Suprapubic skin (tissue), 4 donors: ENCODE measurements around the gene SLC45A3. TPM values are rescaled to one million over a fixed set of nuclear protein-coding genes. Genes with fewer than 3 reads are reported as not detected.
A peak's percentile ranks its signal among the peaks of the same experiment; 100 is the strongest.
"Not testable (repeated sequence)": the region's sequence is repeated elsewhere in the genome, so short reads cannot be mapped to it uniquely, and the experiment has no call there.

ENCODE experiments used
- DNase-seq, 2 donors: peaks; one replicate each; pipeline ENCODE4 v3.0.0-alpha.2; 2019; ENCODE audit warnings: low spot score in 2 of 2
- H3K27ac ChIP-seq: fragments of 200-600 bp; sonication (generic); one replicate; pipeline ENCODE4 v1.5.1; 2019
- H3K27me3 ChIP-seq: fragments of 200-600 bp; sonication (generic); one replicate; pipeline ENCODE4 v1.5.1; 2019
- H3K36me3 ChIP-seq: fragments of 200-600 bp; sonication (generic); one replicate; pipeline ENCODE4 v1.5.1; 2019
- H3K4me1 ChIP-seq: fragments of 200-600 bp; sonication (generic); one replicate; pipeline ENCODE4 v1.5.1; 2019
- H3K4me3 ChIP-seq: fragments of 200-600 bp; sonication (generic); one replicate; pipeline ENCODE4 v1.5.1; 2019; ENCODE audit warnings: mild to moderate bottlenecking
- H3K9me3 ChIP-seq: fragments of 200-600 bp; sonication (generic); one replicate; pipeline ENCODE4 v1.5.1; 2019
- EP300 ChIP-seq: sonication (generic); formaldehyde crosslinking; IDR thresholded peaks from one replicate; pipeline ENCODE4 v1.6.1; 2017; ENCODE audit warnings: antibody characterized with exemption
- POLR2A ChIP-seq, 2 donors: fragments of 450-650 bp; IDR thresholded peaks; one replicate each; pipeline ENCODE4 v1.6.1; 2017; ENCODE audit warnings: antibody characterized with exemption in 2 of 2, mild to moderate bottlenecking in 2 of 2, moderate library complexity in 2 of 2
- POLR2AphosphoS5 ChIP-seq, 3 donors: sonication (generic); formaldehyde crosslinking; IDR thresholded peaks; one replicate each; pipeline ENCODE4 v1.6.1; 2017; ENCODE audit warnings: antibody characterized with exemption in 3 of 3
- WGBS: methylation state at CpG from one replicate; pipeline ENCODE4 v1.1.5; 2018; 5-methylcytosine and 5-hydroxymethylcytosine counted together
- total RNA-seq, 4 donors: library from RNA; depleted of rRNA; stranded (reverse); fragments of >200 nt; gene quantifications; one replicate each; pipeline ENCODE4 v1.1.0, GENCODE V29; 2016
- TF ChIP-seq, protein P1 (sequence below), 2 donors: fragments of 200-600 bp in 1 of 2; fragments of 450-650 bp in 1 of 2; sonication (generic) in 1 of 2; IDR thresholded peaks; one replicate each; pipeline ENCODE4 v1.5.1; 2016 to 2019; ENCODE audit warnings: antibody characterized with exemption in 2 of 2, mild to moderate bottlenecking in 1 of 2, moderate library complexity in 1 of 2

Gene SLC45A3
- total RNA-seq: 1 to 10 TPM; 1.4 to 3.3 (median 2.2) TPM

- Histone ChIP-seq H3K27ac (peak within 1 kb of the TSS; percentile 51), H3K9me3 (no peaks in the 10 kb centered on the region), H3K4me1 (peaks cover 31% of the 10 kb centered on the region), H3K4me3 (peak within 1 kb of the TSS; percentile 84), H3K27me3 (no peaks in the 10 kb centered on the region), H3K36me3 (no peaks in the 10 kb centered on the region)
- 4% methylated on average over 31 of the region's 86 CpGs for WGBS
- DNase-seq: no peak
- TF ChIP-seq POLR2A (IDR thresholded peaks at IDR 0.05) (no peak), POLR2AphosphoS5 (IDR thresholded peaks at IDR 0.05) (no peak), EP300 (no peak)
- TF ChIP-seq, protein P1, sequence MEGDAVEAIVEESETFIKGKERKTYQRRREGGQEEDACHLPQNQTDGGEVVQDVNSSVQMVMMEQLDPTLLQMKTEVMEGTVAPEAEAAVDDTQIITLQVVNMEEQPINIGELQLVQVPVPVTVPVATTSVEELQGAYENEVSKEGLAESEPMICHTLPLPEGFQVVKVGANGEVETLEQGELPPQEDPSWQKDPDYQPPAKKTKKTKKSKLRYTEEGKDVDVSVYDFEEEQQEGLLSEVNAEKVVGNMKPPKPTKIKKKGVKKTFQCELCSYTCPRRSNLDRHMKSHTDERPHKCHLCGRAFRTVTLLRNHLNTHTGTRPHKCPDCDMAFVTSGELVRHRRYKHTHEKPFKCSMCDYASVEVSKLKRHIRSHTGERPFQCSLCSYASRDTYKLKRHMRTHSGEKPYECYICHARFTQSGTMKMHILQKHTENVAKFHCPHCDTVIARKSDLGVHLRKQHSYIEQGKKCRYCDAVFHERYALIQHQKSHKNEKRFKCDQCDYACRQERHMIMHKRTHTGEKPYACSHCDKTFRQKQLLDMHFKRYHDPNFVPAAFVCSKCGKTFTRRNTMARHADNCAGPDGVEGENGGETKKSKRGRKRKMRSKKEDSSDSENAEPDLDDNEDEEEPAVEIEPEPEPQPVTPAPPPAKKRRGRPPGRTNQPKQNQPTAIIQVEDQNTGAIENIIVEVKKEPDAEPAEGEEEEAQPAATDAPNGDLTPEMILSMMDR (IDR thresholded peaks at IDR 0.05): no peak
Observed at GRCh38 chr1:205680073-205680851, at the start of gene SLC45A3. Gene SLC45A3 (minus strand): TSS chr1:205680509. CDS start chr1:205664656, 15,853 bp downstream.

GRCh38 chr1:205726619-205727125 is 46.4 kb upstream of the SLC45A3 start:
- no peaks in the 10 kb centered on the region for H3K4me1 ChIP-seq
- H3K9me3 ChIP-seq: no peaks in the 10 kb centered on the region
- WGBS: 86% methylated on average over 4 of the region's 4 CpGs
- TF ChIP-seq, protein P1 (IDR thresholded peaks at IDR 0.05): no peak
- no peak for TF ChIP-seq EP300
- no peak for TF ChIP-seq POLR2AphosphoS5 (IDR thresholded peaks at IDR 0.05)
- no peak for TF ChIP-seq POLR2A (IDR thresholded peaks at IDR 0.05)
- no peak overlapping the region for H3K4me3 ChIP-seq
- no peaks in the 10 kb centered on the region for H3K27me3 ChIP-seq
- peaks cover 58% of the 10 kb centered on the region for H3K36me3 ChIP-seq
- no peak overlapping the region for H3K27ac ChIP-seq
- DNase-seq: no peak

GRCh38 chr1:205725514-205725913 is 45.2 kb upstream of the SLC45A3 start:
- Histone ChIP-seq H3K27me3 (no peaks in the 10 kb centered on the region), H3K27ac (no peak overlapping the region), H3K36me3 (peaks cover 66% of the 10 kb centered on the region), H3K9me3 (no peaks in the 10 kb centered on the region), H3K4me3 (no peak overlapping the region), H3K4me1 (no peaks in the 10 kb centered on the region)
- no peak for DNase-seq
- TF ChIP-seq EP300 (no peak), POLR2AphosphoS5 (IDR thresholded peaks at IDR 0.05) (no peak)
- TF ChIP-seq, protein P1 (IDR thresholded peaks at IDR 0.05): no peak
- 95% methylated on average over 1 of the region's 1 CpG for WGBS

DNA sequence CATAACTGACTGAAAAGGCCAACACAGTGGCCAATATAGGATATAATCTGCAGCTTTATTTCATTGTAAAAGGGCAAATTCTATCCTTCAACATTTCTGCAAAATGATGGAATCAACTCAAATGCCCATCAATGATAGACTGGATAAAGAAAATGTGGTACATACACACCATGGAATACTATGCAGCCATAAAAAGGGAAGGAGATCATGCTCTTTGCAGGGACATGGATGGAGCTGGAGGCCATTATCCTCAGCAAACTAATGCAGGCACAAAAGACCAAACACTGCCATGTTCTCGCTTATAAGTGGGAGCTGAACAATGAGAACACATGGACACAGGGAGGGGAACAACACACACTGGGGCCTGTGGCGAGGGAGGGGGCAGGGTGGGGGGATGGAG is 40.4 kb upstream of the SLC45A3 start:
- not testable (repeated sequence) for H3K4me3 ChIP-seq, H3K27ac ChIP-seq, H3K9me3 ChIP-seq, H3K27me3 ChIP-seq, H3K4me1 ChIP-seq, DNase-seq
- WGBS: 48% methylated on average over 2 of the region's 2 CpGs
- peaks cover 84% of the 10 kb centered on the region for H3K36me3 ChIP-seq

GRCh38 chr1:205719762-205720161 is 39.5 kb upstream of the SLC45A3 start:
- no peak for DNase-seq
- Histone ChIP-seq H3K4me1 (no peaks in the 10 kb centered on the region), H3K36me3 (peaks cover 88% of the 10 kb centered on the region), H3K27me3 (no peaks in the 10 kb centered on the region), H3K4me3 (no peak overlapping the region), H3K27ac (no peak overlapping the region), H3K9me3 (no peaks in the 10 kb centered on the region)
- no peak for TF ChIP-seq POLR2AphosphoS5 (IDR thresholded peaks at IDR 0.05)
- TF ChIP-seq, protein P1 (IDR thresholded peaks at IDR 0.05): no peak
- TF ChIP-seq EP300: no peak
- TF ChIP-seq POLR2A (IDR thresholded peaks at IDR 0.05): no peak
